Fibroblast of lung (primary cell): ENCODE measurements around the gene DGCR8. TPM values are rescaled to one million over a fixed set of nuclear protein-coding genes. Genes with fewer than 3 reads are reported as not detected.

Experiments used
- DNase-seq, 2 donors: peaks; one replicate each; pipeline versions ENCODE4 v3.0.0 to v3.0.0-alpha.2; 2010; ENCODE audit warnings: low read depth in 2 of 2
- H2AFZ ChIP-seq: 2 replicates; pipeline ENCODE4 v1.5.1; 2012; ENCODE audit warnings: low read length, control low read depth, inconsistent platforms
- H3K27ac ChIP-seq: 2 replicates; pipeline ENCODE4 v1.5.1; 2011; ENCODE audit warnings: low read length, control low read depth; ENCODE audit not compliant: insufficient read depth
- H3K27me3 ChIP-seq: 2 replicates; pipeline ENCODE4 v1.5.1; 2011; ENCODE audit warnings: mild to moderate bottlenecking, low read length; ENCODE audit not compliant: control insufficient read depth, insufficient read depth
- H3K36me3 ChIP-seq: 2 replicates; pipeline ENCODE4 v1.5.1; 2011; ENCODE audit warnings: low read length; ENCODE audit not compliant: control insufficient read depth, insufficient read depth
- H3K4me1 ChIP-seq: 2 replicates; pipeline ENCODE4 v1.5.1; 2011; ENCODE audit warnings: low read length; ENCODE audit not compliant: control insufficient read depth, insufficient read depth; ENCODE audit errors: extremely low read depth
- H3K4me2 ChIP-seq: 2 replicates; pipeline ENCODE4 v1.5.1; 2011; ENCODE audit warnings: low read length, control low read depth; ENCODE audit not compliant: insufficient read depth; ENCODE audit errors: extremely low read depth
- H3K4me3 ChIP-seq, 4 experiments: fragments of 200-600 bp in 1 of 4; sonication (generic) in 1 of 4; replicated peaks in 1 of 4; 2 replicates each; pipeline ENCODE4 v1.5.1; 2011 to 2016; ENCODE audit warnings: low read length in 4 of 4, low read depth in 3 of 4, mild to moderate bottlenecking in 3 of 4, control low read depth in 2 of 4, inconsistent platforms in 1 of 4, mixed read lengths in 1 of 4; ENCODE audit not compliant: insufficient read depth in 1 of 4; ENCODE audit errors: control extremely low read depth in 1 of 4
- H3K79me2 ChIP-seq: 2 replicates; pipeline ENCODE4 v1.5.1; 2012; ENCODE audit warnings: mild to moderate bottlenecking, low read length, inconsistent platforms; ENCODE audit not compliant: control insufficient read depth, insufficient read depth
- H3K9ac ChIP-seq: 2 replicates; pipeline ENCODE4 v1.5.1; 2011; ENCODE audit warnings: mild to moderate bottlenecking, low read length, control low read depth; ENCODE audit not compliant: insufficient read depth
- H3K9me3 ChIP-seq: 2 replicates; pipeline ENCODE4 v1.5.1; 2012; ENCODE audit warnings: low read depth, low read length; ENCODE audit not compliant: control insufficient read depth, insufficient read depth
- H4K20me1 ChIP-seq: 2 replicates; pipeline ENCODE4 v1.5.1; 2011; ENCODE audit warnings: low read length; ENCODE audit not compliant: control insufficient read depth, insufficient read depth; ENCODE audit errors: extremely low read depth
- EZH2 ChIP-seq: IDR thresholded peaks from 2 replicates; pipeline ENCODE4 v1.5.1; 2012; ENCODE audit warnings: low read length, control low read depth, mild to moderate bottlenecking; ENCODE audit errors: missing control alignments
- polyA plus RNA-seq, 2 donors: library from polyadenylated mRNA; depleted of rRNA in 1 of 2; stranded (reverse) in 1 of 2; unstranded in 1 of 2; fragments of >200 nt; gene quantifications; 2 replicates each; pipeline ENCODE4 v1.2.1, GENCODE V29; 2011 to 2012; ENCODE audit warnings: missing spikeins in 1 of 2
- total RNA-seq: library from RNA; depleted of rRNA; stranded (reverse); fragments of >200 nt; gene quantifications from 2 replicates; pipeline ENCODE4 v1.2.1, GENCODE V29; 2014
- TF ChIP-seq, protein P1 (sequence below), 2 donors: IDR thresholded peaks in 1 of 2; conservative IDR thresholded peaks in 1 of 2; 1 replicate in 1 of 2; 2 replicates in 1 of 2; pipeline ENCODE4 v1.5.1; 2011 to 2012; ENCODE audit warnings: low read length in 2 of 2, control low read depth in 1 of 2, inconsistent platforms in 1 of 2, low read depth in 1 of 2, mild to moderate bottlenecking in 1 of 2

DGCR8 gene
- total and polyA plus RNA-seq, 2 donors (not counting 1 experiment from before 2014, with no cell fraction given): 18.8 to 21.3 TPM

DNA sequence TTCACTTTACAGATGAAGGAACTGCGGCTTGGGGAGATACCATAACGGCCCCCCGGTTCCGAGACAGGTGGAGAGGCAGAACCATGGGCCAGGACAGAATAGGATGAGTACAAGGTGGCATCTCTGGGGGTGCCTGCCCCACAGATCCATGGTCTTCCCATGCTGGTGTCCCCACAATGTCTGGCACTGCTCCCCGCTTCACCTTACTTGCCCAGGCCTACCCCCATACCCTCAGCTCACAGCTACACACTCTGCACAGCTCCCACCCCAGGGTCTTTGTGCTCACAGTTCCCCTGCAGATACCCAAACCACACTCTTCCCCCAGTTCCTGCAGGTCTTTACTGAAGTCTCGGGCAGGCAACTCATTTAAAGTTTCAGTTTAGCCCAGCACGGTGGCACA lies 11.4 kb upstream of the DGCR8 start:
- H3K9me3 ChIP-seq: no peaks in the 10 kb centered on the region
- DNase-seq: no peak
- no peaks in the 10 kb centered on the region for H3K36me3 ChIP-seq
- TF ChIP-seq, protein P1, sequence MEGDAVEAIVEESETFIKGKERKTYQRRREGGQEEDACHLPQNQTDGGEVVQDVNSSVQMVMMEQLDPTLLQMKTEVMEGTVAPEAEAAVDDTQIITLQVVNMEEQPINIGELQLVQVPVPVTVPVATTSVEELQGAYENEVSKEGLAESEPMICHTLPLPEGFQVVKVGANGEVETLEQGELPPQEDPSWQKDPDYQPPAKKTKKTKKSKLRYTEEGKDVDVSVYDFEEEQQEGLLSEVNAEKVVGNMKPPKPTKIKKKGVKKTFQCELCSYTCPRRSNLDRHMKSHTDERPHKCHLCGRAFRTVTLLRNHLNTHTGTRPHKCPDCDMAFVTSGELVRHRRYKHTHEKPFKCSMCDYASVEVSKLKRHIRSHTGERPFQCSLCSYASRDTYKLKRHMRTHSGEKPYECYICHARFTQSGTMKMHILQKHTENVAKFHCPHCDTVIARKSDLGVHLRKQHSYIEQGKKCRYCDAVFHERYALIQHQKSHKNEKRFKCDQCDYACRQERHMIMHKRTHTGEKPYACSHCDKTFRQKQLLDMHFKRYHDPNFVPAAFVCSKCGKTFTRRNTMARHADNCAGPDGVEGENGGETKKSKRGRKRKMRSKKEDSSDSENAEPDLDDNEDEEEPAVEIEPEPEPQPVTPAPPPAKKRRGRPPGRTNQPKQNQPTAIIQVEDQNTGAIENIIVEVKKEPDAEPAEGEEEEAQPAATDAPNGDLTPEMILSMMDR (conservative IDR thresholded peaks at IDR 0.05 in 1 of 2, IDR thresholded peaks at IDR 0.05 in 1 of 2; ENCODE audit: low read depth in 1 of 2, low read length in 2 of 2): no peak
- no peak for TF ChIP-seq EZH2
- H3K79me2 ChIP-seq: no peaks in the 10 kb centered on the region
- H3K9ac ChIP-seq: no peak overlapping the region
- H3K4me1 ChIP-seq: no peaks in the 10 kb centered on the region
- H3K27ac ChIP-seq: no peak overlapping the region
- H4K20me1 ChIP-seq: no peaks in the 10 kb centered on the region
- no peak overlapping the region for H3K4me3 ChIP-seq
- H2AFZ ChIP-seq: no peak overlapping the region
- H3K27me3 ChIP-seq: no peaks in the 10 kb centered on the region
- no peak overlapping the region for H3K4me2 ChIP-seq

DNA sequence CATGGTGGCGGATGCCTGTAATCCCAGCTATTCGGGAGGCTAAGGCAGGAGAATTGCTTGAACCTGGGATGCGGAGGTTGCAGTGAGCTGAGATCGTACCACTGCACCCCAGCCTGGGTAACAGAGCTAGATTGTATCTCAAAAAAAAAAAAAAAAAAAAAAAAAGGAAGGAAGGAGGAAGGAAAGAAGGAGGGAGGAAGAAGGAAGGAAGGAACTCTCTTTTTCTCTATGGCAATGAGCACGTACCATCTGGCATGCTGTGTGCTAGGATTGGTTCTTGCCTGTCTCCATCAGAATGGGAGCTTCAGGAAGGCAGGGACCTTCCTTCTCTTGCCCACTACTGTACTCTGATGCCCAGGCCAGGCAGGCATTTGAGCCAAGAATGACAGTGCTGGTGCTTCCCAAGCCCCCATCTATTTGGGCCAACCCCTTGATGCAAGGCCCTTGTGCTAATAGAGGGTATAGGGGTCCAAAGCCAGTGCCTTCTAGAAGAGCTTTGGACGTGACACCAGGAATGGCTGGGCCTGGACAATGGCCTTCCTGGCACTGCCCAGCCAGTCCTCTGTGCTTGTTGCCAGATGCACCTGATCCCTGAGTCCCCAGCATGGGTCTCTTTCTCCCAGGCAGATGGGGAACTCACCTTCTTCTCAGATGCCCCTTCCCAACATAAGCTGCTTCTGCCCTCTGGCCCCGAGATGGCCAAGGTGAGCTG lies 10.6 kb upstream of the DGCR8 start:
- no peak overlapping the region for H2AFZ ChIP-seq
- no peaks in the 10 kb centered on the region for H4K20me1 ChIP-seq
- DNase-seq: no peak
- no peaks in the 10 kb centered on the region for H3K79me2 ChIP-seq
- no peaks in the 10 kb centered on the region for H3K9me3 ChIP-seq
- no peaks in the 10 kb centered on the region for H3K36me3 ChIP-seq
- H3K9ac ChIP-seq: no peak overlapping the region
- H3K4me2 ChIP-seq: no peak overlapping the region
- no peaks in the 10 kb centered on the region for H3K4me1 ChIP-seq
- no peaks in the 10 kb centered on the region for H3K27me3 ChIP-seq
- H3K4me3 ChIP-seq: no peak overlapping the region
- no peak overlapping the region for H3K27ac ChIP-seq
- no peak for TF ChIP-seq EZH2
- TF ChIP-seq, protein P1 (conservative IDR thresholded peaks at IDR 0.05 in 1 of 2, IDR thresholded peaks at IDR 0.05 in 1 of 2; ENCODE audit: low read depth in 1 of 2, low read length in 2 of 2): no peak

DNA sequence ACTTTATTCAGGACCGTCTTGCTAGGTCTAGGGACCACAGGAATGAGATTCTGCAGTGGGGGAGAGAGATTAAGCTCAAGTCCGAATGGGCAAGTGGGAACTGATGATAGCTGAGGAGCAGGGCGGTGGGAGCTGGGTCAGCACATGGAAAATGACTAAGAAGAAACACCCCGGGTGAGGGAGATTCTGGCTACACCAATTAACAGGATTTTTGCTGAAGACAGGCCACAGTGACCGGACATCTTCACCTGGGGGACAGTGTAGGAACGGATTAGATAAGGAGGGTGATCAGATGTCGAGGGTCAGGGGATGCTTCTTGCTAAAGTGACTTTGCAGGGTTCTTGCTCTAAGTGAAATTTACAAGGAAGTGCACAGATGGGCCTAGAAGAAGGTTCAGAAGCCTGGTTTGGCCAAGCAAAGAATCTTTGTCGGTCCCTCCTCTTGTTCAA lies 8.5 kb upstream of the DGCR8 start:
- Histone ChIP-seq H3K9ac (no peak overlapping the region), H3K4me3 (no peak overlapping the region)

More for the DNA sequence above, 8.5 kb upstream of the DGCR8 start:
- TF ChIP-seq, protein P1 (conservative IDR thresholded peaks at IDR 0.05 in 1 of 2, IDR thresholded peaks at IDR 0.05 in 1 of 2; ENCODE audit: low read depth in 1 of 2, low read length in 2 of 2): no peak
- no peak for TF ChIP-seq EZH2
- no peak overlapping the region for H2AFZ ChIP-seq
- H4K20me1 ChIP-seq: no peaks in the 10 kb centered on the region
- H3K27ac ChIP-seq: no peak overlapping the region
- H3K9me3 ChIP-seq: no peaks in the 10 kb centered on the region
- H3K79me2 ChIP-seq: no peaks in the 10 kb centered on the region
- H3K4me1 ChIP-seq: no peaks in the 10 kb centered on the region
- no peak for DNase-seq
- H3K36me3 ChIP-seq: no peaks in the 10 kb centered on the region
- H3K4me2 ChIP-seq: no peak overlapping the region
- no peaks in the 10 kb centered on the region for H3K27me3 ChIP-seq
